Testis (tissue), 2 donors: ENCODE results near the gene PRKRIP1.

Experiments
- CTCF ChIP-seq, 3 experiments: fragments of 450-650 bp in 2 of 3; fragments of 200-600 bp in 1 of 3; sonication (generic) in 1 of 3; IDR thresholded peaks; one replicate each; pipeline ENCODE4 v1.5.1; 2016 to 2019; ENCODE audit warnings: antibody characterized with exemption in 3 of 3, mild to moderate bottlenecking in 2 of 3, moderate library complexity in 1 of 3
- POLR2A ChIP-seq: fragments of 450-650 bp; IDR thresholded peaks from one replicate; pipeline ENCODE4 v1.6.1; 2017; ENCODE audit warnings: antibody characterized with exemption, mild to moderate bottlenecking, moderate library complexity

DNA sequence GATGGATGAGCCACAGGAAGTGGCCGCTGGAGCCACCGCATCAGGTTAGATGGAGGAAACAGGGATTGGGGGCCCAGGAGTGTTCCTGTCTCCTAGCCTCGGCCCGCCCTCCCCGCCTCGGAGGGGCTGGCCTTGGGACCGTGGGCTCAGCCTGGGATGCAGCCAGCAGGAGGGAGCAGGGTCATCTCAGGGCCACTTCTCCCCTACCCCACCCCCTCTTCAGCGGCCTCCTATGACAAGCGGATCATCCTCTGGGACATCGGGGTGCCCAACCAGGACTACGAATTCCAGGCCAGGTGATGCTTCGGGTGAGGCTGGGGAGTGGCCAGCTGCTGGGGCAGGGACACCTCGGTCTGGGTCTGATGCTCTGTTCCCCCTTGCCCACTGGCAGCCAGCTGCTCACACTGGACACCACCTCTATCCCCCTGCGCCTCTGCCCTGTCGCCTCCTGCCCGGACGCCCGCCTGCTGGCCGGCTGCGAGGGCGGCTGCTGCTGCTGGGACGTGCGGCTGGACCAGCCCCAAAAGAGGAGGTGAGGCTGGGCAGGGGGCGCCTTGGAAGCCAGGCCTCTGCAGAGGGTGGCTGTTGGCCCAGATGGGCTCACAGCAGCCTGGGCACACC is 73.3 kb downstream of the PRKRIP1 start:
- no peak for TF ChIP-seq POLR2A
- TF ChIP-seq CTCF (IDR thresholded peaks at IDR 0.05), result no peak
